WTC11 (cell line): ENCODE measurements around the gene PPP1R18.

Experiments
- ATF2 ChIP-seq: sonication (generic); formaldehyde crosslinking; IDR thresholded peaks from 2 replicates; pipeline ENCODE4 v1.8.1; 2022; ENCODE audit warnings: low read depth, missing genetic modification reagents, borderline replicate concordance
- ATF3 ChIP-seq: sonication (generic); formaldehyde crosslinking; conservative IDR thresholded peaks from 2 replicates; pipeline ENCODE4 v1.8.1; 2022; ENCODE audit warnings: mild to moderate bottlenecking, missing genetic modification reagents
- CREB1 ChIP-seq: sonication (generic); formaldehyde crosslinking; IDR thresholded peaks from 2 replicates; pipeline ENCODE4 v1.8.0; 2023; ENCODE audit warnings: mild to moderate bottlenecking, missing genetic modification reagents
- CREM ChIP-seq: sonication (generic); formaldehyde crosslinking; IDR thresholded peaks from 2 replicates; pipeline ENCODE4 v1.8.1; 2022; ENCODE audit warnings: mild to moderate bottlenecking, missing genetic modification reagents, moderate library complexity
- CTCF ChIP-seq: fragments of 200-600 bp; IDR thresholded peaks from 2 replicates; pipeline ENCODE4 v1.8.0; 2022; ENCODE audit warnings: antibody characterized with exemption
- ERG ChIP-seq: fragments of 250-450 bp; sonication (Bioruptor Pico); IDR thresholded peaks from 2 replicates; pipeline ENCODE4 v1.8.0; 2021; ENCODE audit warnings: mild to moderate bottlenecking
- JUN ChIP-seq: sonication (generic); formaldehyde crosslinking; IDR thresholded peaks from 2 replicates; pipeline ENCODE4 v1.8.0; 2023; ENCODE audit warnings: mild to moderate bottlenecking, missing genetic modification reagents
- KAT7 ChIP-seq: sonication (generic); formaldehyde crosslinking; IDR thresholded peaks from 2 replicates; pipeline ENCODE4 v1.8.1; 2023; ENCODE audit warnings: missing genetic modification reagents, mild to moderate bottlenecking, borderline replicate concordance
- MAX ChIP-seq: sonication (generic); formaldehyde crosslinking; IDR thresholded peaks from 2 replicates; pipeline ENCODE4 v1.8.0; 2022; ENCODE audit warnings: mild to moderate bottlenecking, missing genetic modification reagents
- MLX ChIP-seq: sonication (generic); formaldehyde crosslinking; IDR thresholded peaks from 2 replicates; pipeline ENCODE4 v1.8.1; 2023; ENCODE audit warnings: mild to moderate bottlenecking, missing genetic modification reagents, moderate library complexity
- MYBL2 ChIP-seq: sonication (generic); formaldehyde crosslinking; IDR thresholded peaks from 2 replicates; pipeline ENCODE4 v1.8.1; 2023; ENCODE audit warnings: mild to moderate bottlenecking, moderate library complexity, missing genetic modification reagents
- SMAD4 ChIP-seq: sonication (generic); formaldehyde crosslinking; IDR thresholded peaks from 2 replicates; pipeline ENCODE4 v1.8.0; 2022; ENCODE audit warnings: mild to moderate bottlenecking, missing genetic modification reagents
- USF2 ChIP-seq: sonication (generic); formaldehyde crosslinking; IDR thresholded peaks from 2 replicates; pipeline ENCODE4 v1.8.1; 2023; ENCODE audit warnings: mild to moderate bottlenecking, missing genetic modification reagents, moderate library complexity
- ZNF121 ChIP-seq: sonication (generic); formaldehyde crosslinking; IDR thresholded peaks from 2 replicates; pipeline ENCODE4 v1.8.0; 2023; ENCODE audit warnings: missing genetic modification reagents

GRCh38 chr6:30655743-30656094, 30.7 kb downstream of the PPP1R18 start:
- TF ChIP-seq CREB1 (CRISPR knock-in tag) (no peak), ERG (CRISPR knock-in tag) (no peak), CTCF (no peak), CREM (CRISPR knock-in tag) (no peak), ATF2 (no peak), KAT7 (CRISPR knock-in tag) (no peak), MYBL2 (no peak), USF2 (CRISPR knock-in tag) (no peak), ZNF121 (no peak), ATF3 (no peak), MLX (CRISPR knock-in tag) (no peak), SMAD4 (CRISPR knock-in tag) (no peak), MAX (CRISPR knock-in tag) (no peak), JUN (CRISPR knock-in tag) (no peak)
